Hematopoietic multipotent progenitor cell treated with erythropoietin and hydrocortisone succinate and interleukin-3 and kit ligand, for 6 days (in vitro differentiated cells): ENCODE data around the gene PACRG.
"Not testable (repeated sequence)": the region's sequence is repeated elsewhere in the genome, so short reads cannot be mapped to it uniquely, and the experiment has no call there.

Experiments used
- DNase-seq: peaks from one replicate; pipeline ENCODE4 v3.0.0-alpha.2; 2015

Gene PACRG

DNA sequence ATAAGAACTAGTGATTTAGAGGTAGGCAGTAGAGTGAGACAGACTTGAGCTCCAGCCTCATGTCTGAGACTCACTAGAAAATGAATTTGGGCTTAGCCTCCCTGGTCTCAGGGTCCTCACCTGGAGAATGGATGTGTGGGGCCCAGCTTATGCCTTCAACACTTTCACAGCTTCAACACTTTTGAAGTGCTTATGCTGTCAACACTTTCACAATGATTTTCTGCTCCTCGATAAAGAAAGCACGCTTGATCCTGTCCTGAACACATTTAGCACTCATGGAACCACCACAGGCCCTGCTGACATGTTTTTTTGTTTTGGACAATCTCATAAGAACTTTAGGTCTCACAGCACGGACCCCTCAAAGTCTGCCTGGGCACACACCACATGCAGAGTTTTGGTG is 229.3 kb downstream of the PACRG start:
- DNase-seq = no peak

DNA sequence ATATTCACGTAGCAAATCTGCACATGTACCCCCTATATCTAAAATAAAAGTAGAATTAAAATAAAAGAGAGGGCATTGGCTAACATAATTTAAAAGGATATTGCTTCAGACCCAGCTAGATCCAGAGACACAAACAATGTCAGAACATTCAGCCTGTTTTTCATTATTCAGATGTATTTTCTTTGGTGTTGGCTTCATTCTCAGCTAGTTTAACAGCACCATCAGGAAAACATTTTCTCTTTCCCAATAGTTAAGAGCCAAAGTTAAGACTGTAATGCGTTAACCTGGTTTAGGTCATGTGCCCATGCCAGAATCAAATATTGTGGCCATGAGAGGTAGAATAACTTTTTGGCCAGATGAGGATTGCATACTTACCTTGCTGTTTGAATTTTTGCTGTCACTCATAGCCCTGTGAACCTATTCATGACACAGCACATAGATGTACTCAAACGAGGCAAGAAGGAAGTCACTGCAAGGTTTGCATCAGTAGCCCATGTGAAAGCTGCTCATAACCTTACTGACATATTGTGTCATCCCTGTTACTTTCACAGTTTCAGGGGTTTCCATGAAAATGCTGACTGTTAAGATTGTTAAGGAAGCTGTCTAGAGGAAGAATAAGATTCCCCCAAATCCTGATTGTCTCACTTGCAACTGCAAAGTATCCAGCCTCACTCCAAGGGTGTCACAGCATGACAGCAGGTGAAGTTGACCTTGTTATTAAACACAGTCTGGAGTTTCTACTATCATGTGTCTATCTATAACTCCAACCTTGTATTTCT is 233.1 kb downstream of the PACRG start:
- DNase-seq = no peak

DNA sequence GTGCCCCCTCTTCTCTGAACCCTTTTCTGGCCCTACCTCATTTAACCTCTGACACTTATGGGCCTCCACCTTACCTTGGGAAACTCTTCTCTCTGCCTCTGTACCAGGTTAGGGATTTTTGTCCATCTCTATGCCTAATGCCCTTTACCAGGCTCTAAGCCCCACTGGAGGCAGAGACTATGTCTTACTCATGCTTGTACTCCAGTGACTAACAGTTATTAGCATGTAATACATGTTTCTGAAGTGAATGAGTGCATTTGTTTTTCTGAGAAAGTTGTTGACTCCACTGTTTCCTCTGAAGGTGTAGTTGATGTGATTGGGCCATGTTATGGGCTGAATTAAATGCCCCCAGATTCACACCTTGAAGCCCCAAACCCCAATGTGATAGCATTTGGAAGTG is 234.3 kb downstream of the PACRG start:
- no peak for DNase-seq

DNA sequence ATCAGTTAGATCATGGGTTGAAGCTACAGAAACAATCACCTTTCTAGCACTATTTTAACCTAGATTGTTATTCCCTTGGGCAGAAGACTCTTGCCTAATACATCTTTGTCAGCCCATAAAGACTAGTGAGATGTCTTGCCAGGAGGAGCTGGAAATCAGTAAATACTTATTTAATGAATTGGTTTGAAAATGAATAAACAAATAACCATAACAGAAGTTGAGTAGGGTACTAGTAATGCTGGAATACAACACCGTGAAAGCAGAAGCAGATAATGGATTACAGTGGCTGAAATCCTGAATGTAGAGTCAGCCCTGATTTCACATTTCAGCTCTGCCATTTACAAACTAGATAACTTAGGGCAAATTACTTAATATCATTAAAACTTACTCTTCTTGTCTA is 236.1 kb downstream of the PACRG start:
- no peak for DNase-seq

- DNase-seq = no peak
Observed at GRCh38 chr6:162964488-162965140, 236.8 kb downstream of the PACRG start.

DNA sequence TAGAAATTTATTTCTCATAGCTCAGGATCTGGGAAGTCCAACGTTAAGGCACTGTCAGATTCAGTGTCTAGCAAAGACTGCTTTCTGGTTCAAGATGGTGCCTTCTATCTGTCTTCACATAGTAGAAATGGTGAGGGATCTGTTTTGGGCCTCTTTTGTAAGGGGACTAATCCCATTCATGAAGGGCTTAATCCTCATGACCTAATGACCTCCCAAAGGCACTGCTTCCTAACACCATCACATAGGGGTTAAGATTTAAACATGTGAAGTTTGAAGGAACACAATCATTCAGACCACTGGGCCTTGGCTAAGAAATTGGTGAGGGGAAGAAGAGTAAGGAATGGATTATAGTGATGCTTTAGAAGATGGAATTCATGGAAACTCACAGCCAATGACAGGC is 237.6 kb downstream of the PACRG start:
- no peak for DNase-seq

DNA sequence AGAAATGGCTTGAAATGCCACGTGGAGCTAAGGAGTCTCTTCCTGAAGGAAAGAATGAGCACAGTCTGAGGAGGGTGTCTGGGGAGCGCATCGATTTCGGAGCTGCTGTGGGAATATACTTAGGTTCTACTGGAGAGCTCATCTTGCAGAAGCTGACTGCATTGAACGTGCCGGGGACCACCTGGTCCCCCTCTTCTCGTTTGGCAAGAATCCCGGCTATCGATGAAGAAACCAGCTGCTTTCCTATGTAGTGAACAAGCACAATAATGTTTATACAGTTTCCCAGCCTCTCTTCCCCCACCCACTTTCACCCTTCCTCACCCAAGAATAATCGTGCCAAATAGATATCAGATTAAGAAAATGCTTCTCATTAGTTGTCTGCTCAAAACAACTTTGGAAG is 242.5 kb downstream of the PACRG start:
- DNase-seq = no peak

DNA sequence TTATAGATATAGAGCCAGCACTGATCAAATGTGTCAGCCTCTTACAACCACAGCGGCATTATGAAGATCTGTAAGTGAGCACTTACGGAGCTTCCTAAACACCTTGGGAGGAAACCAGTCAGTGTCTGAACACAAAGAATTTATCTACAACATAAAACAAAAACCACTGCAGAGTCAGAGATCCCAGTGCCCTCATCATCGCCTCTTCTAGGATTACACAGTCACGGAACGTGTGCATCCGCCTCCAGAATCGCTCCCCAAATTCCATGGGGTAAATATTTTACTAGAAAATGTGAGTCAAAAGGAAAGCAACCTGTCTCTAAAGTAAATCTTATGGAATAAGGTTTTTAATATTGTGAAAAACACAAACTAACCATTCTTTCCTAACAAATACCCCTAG is 243.6 kb downstream of the PACRG start:
- DNase-seq = no peak

DNA sequence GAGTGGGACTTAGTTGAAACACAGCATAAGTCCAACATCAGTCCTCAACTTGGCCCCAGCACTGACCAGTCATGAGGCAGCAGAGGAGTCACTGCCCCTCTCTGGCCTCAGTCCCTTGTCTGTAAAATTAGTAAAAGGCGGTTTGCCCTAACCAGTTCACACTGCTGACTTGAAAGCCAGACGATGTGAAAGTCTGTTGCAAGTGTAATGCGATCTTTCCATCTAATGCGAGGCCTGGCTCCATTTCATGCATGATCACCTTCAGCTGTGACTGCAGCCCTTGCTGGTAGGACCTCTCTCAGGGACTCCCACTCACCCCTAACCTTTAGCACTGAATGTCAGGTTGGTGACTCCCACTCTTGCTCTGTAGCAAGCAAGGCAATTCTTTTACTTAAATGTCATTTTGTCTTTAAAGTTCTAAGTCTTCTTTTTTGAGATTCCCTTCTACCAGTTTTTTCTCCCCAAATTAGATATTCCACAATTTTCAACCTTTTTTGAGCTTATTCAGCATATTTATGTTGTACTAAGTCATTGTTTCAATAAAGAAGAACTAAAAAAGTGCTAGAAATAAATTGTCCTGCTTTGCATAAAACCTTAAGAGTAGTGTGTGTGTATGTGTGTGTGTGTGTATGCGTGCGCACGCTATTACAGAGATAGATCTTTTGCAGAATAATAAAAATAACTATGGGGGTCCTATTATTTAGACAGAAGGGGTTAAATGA is 245.5 kb downstream of the PACRG start:
- DNase-seq = no peak

- no peak for DNase-seq
Observed at GRCh38 chr6:162973980-162974379, 246.2 kb downstream of the PACRG start.

DNA sequence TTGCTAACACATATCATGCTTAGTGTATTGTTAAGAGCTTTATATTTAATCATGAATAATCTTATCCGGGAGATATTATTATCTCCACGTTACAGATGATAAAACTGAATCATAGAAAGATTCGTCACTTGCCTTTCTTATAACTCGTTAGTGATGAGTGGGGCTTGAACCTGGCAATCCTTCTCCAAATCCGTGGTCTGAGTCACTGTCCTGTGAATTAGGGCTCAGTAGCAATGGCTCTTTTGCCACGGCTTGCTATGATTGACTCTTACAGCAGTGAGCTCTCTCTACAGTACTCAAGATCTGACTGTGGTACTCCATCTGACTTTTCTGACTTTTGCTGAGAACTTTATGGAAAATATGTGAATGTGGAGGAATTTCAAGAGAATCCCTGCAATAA is 246.9 kb downstream of the PACRG start:
- DNase-seq = no peak

DNA sequence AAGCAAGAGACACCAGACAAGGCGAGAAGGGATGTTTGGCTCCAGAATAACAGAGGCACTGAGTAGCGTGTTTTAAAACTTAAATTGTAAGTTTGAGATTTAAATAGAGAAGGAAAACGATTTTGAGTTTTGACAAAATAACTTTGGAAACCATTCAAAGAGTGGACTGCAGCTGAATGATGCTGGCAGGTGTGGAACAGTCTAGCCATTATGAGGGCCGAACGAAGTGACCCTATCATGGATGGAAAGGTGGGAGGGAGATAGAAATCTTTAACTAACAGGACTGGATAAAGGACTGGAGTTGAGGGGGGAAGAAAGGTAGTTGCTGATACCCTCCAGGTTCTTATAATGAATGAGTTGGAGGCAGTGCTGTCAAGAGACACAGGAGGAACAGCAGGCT is 248.4 kb downstream of the PACRG start:
- DNase-seq = no peak

- DNase-seq = not testable (repeated sequence)
Observed at GRCh38 chr6:162983234-162983633, 255.5 kb downstream of the PACRG start.

GRCh38 chr6:162998777-162999176 is 271.0 kb downstream of the PACRG start:
- no peak for DNase-seq

DNA sequence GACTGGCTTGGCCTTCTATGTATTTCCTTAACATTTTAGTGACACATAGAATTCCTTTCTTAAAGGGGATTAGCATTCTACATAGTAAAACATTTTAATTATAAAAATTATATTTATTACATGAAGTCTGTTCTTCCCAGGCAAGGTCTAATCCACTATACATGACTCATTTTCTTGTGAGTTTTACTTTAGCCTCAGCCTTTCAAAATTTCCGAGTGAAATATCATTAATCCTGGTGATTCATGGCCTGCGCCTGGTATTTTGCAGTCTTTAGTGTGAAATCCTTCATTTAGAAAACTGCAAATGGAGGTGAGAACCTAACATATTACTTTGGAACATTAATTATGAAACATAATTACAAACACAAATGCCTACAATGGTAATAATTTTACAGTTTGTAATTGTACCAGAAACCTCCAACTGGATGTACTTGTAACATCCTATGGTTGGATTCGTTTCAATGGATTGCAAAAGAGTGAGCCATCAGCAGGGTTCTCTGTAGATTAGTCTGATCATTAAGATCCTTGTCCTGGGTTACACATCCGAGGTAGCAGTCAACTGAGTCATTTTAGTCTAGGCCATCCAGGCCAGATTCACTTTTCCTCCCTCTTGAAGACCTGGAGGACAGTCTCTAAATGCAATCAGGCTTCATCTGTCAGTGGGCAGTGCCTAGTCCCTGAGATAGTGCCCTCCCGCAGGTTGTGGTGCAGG is 272.0 kb downstream of the PACRG start:
- no peak for DNase-seq

GRCh38 chr6:163001330-163001729 is 273.6 kb downstream of the PACRG start:
- DNase-seq = no peak

DNA sequence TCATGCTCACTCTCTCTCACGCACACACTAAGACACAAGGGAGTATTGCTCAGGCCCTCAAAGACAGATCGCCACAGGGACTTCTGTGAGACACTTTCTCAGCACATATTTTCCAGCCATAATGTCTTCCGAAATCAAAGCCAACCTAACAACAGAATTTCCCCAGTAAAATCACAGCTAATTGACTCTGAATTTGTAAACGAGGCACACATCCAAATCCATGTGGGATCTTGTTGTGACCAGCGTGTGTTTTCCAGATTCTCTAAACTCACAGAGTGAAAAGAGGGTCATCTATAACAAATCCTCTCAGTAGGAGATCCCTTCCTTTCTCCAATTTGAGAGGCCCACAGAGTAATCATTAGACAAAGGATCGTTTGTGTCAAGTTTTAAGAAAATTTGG is 280.4 kb downstream of the PACRG start:
- no peak for DNase-seq

DNA sequence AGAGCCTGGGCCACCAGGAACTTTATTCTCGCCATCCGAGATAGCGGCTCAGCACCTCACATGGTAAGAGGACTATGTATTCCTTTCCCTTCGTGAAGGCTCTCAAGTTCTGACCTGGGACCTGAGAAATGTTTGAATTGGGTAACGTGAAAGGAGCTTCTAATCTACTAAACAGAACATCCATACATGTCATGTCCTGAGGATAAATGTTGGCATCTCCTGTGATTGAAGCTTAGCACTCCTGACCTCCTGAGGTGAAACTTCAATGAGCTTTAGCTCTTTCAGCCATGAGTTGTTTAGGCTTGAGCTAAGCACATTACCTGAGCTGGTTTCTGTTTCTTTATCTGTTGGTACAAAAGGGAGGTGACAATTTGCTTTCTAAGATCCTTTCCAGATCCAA is 280.9 kb downstream of the PACRG start:
- DNase-seq = no peak

- DNase-seq = no peak
Observed at GRCh38 chr6:163010145-163010544, 282.4 kb downstream of the PACRG start.

DNA sequence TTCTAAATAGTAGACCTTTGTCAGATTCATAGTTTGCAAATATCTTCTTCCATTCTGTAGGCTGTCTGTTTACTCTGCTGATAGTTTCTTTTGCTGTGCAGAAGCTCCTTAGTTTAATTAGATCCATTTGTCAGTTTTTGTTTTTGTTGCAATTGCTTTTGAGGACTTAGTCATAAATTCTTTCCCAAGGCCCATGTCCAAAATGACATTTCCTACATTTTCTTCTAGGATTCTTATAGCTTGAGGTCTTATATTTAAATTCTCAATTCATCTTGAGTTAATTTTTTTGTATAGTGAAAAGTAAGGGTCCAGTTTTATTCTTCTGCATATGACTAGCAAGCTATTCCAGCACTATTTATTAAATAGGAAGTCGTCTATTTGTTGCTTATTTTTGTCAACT is 287.0 kb downstream of the PACRG start:
- DNase-seq = no peak

DNA sequence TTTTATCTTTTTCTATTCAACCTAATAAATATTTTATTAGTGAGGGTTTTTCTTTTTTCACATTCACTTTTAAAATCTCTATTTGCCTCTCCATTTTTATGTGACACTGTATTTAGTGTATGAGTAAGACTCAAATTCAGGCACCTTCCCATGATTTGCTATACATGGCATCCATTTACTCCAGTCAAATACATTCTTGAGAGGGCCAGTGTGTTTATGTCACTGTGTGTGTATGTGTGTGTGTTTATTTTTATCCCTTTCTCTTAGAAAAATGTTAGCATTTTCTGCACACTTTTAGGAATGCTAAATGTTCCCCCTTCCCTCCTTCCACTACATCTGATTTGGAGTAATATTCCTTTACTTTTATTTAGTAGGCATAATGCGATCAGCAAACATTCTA is 290.0 kb downstream of the PACRG start:
- DNase-seq = no peak

- DNase-seq = no peak
Observed at GRCh38 chr6:163019926-163020325, 292.2 kb downstream of the PACRG start.

DNA sequence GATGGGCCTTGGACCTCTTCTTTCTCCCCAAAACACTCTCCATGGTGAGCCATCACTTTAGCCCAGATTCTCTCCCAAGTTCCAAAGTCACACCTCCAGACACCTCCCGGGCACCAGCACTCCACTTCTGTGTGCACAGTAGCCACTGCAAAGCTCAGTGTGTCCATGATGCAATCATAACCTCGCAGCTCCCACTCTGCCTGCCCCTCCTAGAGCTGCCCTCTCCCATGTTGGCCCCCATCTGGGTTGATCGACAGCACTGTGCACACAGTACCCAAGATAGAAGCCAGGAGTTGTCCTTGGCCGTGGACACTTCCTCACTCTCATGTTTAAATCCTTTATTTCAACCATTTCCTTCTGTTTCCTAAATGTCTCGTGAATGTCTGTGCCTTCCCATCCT is 293.3 kb downstream of the PACRG start:
- DNase-seq = no peak

GRCh38 chr6:163023700-163024099 is 295.9 kb downstream of the PACRG start:
- DNase-seq = no peak
